AG09319 (cell line): ENCODE results near the gene CEP104.

Experiments used
- DNase-seq: peaks from one replicate; pipeline ENCODE4 v3.0.0-alpha.2; 2010; ENCODE audit warnings: low read depth; ENCODE audit errors: extremely low read depth
- CTCF ChIP-seq: IDR thresholded peaks from 2 replicates; pipeline ENCODE4 v1.5.1; 2011; ENCODE audit warnings: low read depth, mild to moderate bottlenecking, inconsistent platforms, low read length, moderate library complexity

The CEP104 gene

GRCh38 chr1:3774946-3775489, 82.0 kb downstream of the CEP104 start:
- no peak for DNase-seq
- TF ChIP-seq CTCF, result no peak

- DNase-seq, result no peak
- no peak for TF ChIP-seq CTCF
Measured at GRCh38 chr1:3774276-3774945, 82.6 kb downstream of the CEP104 start.

- TF ChIP-seq CTCF, result no peak
- no peak for DNase-seq
Measured at GRCh38 chr1:3773572-3774275, 83.3 kb downstream of the CEP104 start.

- no peak for DNase-seq
- no peak for TF ChIP-seq CTCF
Measured at GRCh38 chr1:3772715-3773571, 84.1 kb downstream of the CEP104 start, which contains the start of gene SMIM1. Gene SMIM1 (plus strand): TSS chr1:3772749. CDS start chr1:3775374, 2,625 bp downstream.

DNA sequence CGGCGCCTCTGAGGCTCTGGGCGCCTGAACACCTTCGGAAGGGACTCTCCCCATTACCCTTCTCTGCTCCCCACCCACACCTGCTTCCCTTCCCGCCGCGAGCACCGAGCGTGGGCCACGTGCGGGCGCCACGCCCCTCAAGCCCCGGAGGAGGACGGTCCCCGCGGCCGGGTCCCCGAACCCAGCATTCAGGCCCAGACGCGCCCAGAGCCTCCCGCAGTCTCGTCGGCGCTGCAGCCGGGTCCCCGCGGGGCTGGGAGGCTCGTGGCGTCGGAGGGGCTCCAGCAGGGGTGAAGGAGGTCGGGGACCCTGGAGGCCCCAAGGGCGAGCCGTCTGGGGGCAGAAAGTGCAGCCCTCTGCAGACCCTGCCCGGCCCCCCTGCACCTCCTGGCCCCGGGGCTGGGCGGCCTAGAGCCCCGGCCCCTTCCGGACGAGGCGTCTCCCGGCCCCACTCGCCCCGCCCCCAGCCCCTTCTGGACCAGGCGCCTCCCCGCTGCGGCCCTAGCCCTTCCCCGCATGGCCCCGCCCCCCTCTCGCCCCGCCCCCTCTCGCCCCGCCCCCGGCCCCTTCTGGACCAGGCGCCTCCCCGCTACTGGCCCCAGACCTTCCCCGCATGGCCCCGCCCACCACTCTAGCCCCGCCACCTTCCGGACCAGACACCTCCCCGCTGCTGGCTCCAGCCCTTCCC, 84.8 kb downstream of the CEP104 start:
- DNase-seq, result peak; percentile 30
- TF ChIP-seq CTCF, result no peak

DNA sequence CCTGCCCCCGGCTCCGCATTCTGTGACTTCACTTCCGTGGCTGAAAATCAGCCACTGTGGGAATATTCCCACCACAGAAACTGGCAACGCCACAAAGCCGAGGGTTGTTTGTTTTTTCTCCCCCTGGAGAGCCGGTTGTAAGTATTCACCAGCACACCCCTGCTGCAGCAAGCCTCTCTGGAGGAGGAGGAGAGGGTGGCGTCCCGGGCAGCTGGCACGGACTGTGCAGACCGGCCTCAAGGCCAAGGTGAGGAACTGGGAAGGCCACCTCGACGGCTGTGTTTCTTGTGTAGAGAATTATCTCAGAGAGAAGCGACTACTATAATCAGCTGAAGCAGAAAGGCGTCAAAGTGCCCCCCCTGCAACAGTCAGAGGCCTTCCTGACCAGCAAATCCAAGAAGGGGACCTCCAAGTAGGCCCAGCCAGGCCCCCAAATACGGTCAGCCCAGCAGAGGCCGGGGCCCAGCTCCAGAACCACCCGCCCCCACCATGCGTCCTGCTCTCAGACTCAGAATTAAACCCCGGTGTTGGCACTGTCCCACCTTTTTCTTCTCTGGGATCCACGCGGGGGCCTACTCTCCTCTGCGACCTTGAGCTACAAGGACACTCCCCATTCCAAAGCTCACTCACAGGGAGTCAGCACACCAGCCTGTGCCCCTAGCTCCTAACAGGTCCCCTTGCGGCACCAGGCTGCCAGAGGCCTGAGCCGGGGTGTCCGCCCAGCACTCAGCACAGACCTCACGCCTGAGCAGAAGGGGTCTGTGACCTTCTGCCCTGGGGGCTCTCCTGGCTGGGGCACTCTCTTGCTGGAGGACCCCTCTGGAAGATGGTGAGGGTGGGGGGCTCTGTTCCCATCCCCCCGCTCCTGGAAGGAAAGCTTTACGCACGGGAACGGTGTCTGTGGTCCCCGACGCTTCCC, 85.6 kb downstream of the CEP104 start:
- no peak for TF ChIP-seq CTCF
- no peak for DNase-seq
